Skin epidermis (tissue), 12 donors: ENCODE measurements around the gene HOXC10.

ENCODE experiments used
- H3K27ac ChIP-seq, 21 experiments: fragments of 200-600 bp; sonication (generic) in 11 of 21; one replicate each; pipeline ENCODE4 v1.5.0; 2020; ENCODE audit warnings: mild to moderate bottlenecking in 3 of 21, inconsistent platforms in 2 of 21, moderate library complexity in 2 of 21
- H3K4me3 ChIP-seq, 7 experiments: fragments of 200-600 bp; sonication (generic) in 2 of 7; one replicate each; pipeline ENCODE4 v1.5.0; 2020; ENCODE audit warnings: inconsistent platforms in 2 of 7, mild to moderate bottlenecking in 2 of 7, moderate library complexity in 1 of 7

HOXC10 gene

DNA sequence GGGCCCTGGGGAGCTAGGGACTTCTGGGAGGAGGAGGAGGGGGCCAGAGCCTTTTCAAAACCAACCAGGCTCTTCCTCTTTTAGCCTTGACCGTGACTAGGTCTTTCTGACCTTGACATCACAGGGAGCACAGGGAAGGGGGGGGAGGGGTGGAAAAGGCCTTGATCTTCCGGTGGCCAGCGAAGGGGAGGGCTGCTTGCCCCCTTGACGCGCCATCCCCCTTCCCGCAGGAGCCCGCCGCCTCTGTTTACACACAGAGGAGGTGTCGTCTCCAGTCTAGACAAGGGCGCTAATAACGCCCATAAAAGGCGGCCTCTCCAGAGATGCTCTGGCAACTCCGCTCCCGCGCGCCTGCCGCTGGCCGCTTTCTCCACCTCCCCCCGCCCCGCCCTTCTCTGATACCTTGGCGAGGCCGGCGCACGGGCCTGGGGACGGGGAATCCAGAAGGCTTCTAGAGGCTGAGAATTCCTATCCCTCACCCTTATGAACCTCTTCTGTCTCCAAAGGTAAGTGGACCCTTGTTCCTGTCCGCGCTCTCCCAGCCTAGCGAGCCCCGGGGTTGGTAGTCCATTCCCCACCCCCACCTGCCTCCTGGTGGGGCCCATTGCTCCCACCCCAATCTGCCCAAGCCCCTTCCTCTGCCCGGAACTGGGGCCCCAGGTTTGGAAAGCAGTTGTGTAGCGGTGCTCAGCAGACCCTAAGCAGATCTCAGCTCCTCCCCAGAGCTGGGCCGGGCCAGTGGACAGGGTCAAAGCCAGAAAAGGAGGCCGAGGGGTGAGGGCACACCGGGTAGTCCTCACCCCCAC is 35.1 kb upstream of the HOXC10 start:
- Histone ChIP-seq H3K27ac (no peak overlapping the region), H3K4me3 (no peak overlapping the region)

DNA sequence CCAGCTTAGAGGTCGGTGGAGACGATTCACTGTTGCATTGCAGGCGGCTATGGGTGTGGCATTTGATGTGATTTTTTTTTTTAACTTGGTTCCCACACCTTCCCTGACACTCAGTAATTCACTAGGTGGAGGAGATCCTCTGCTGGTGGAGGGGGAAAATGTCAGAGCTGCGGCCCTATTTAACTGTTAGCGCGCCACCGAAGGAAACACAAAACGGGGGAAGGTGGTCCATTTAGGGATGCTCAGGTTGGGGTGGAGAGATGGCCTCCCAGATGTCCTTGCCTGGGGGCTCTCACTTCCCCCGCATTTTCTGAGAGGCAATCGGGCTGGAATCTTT is 34.5 kb upstream of the HOXC10 start:
- H3K4me3 ChIP-seq: peak overlapping the region in 1 of 7 experiments; percentile 1
- H3K27ac ChIP-seq: no peak overlapping the region

DNA sequence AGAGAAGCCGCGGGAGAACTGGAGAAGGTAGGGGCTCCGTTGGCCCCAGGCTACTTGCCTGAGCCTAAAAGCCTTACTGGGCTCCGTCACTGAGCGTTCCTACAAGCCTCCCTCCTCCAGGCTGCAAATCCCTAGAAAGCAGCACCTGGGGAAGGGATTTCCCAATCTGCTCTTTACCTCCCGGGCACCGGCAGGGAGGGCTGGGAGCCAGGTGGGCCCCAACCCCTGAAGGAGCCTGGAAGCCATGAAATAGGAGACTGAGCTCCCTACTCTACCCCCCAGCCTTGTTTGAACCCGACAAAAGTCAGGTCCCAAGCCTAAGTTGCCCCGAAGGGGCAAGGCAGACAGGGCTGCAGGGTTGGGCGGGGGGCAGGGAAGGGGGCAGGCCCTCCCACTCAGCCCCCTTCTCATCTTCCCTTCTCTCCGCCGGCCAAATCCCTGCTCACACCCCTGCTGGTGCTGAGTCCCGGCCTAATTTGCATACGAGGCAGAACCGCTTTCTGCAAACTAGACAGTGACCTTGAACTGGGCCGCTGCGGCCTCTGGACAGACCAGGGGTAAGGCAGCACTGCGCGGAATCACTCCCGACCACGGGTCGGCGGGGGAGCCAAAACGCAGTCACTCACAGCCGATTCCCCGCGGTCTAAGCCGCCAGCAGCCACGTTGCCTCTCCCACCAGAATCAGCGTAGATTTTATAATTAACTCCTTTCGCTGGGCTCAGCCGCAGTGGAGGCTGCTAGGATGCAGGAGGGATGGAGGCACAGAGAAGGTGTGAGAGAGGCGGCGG is 34.0 kb upstream of the HOXC10 start:
- Histone ChIP-seq H3K27ac (no peak overlapping the region), H3K4me3 (peak overlapping the region in 1 of 7 experiments; percentile 1)

DNA sequence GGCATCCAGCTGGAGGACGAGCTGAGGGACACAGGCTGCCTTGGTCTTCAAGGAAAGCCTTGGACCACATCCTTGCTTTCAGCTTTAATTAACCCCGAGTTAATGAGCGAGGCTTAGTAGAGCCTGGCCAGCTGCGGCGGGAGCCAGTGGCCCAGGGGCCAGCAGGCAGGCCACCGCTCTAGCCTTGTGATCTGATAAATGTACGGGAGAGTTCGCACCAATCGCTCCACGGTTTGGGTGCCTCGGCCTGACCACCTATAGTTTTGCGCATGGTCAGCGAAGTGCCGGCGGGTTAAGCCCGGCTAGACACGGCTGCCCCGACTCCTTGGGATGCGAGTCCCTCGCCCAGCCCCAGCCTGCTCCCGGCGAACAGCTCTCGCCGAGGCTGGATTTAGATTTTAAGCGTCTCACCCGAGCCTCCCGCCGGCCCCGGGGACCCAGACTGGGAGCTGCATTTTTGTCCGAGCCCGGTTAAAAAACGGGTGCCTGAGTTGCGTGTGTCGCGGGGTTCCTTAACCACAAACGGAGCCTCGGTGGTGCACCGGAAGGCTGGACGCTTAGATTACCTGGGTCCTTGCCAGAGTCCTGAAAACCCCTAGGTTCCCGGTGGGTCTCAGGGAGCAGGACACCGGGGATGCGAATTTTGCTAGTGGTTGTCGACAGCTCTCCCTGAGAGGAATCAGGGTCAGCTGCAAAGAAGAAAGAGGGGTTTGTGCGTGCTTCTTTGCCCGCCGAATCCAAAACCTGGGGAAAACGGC is 33.2 kb upstream of the HOXC10 start:
- H3K27ac ChIP-seq: no peak overlapping the region
- no peak overlapping the region for H3K4me3 ChIP-seq

DNA sequence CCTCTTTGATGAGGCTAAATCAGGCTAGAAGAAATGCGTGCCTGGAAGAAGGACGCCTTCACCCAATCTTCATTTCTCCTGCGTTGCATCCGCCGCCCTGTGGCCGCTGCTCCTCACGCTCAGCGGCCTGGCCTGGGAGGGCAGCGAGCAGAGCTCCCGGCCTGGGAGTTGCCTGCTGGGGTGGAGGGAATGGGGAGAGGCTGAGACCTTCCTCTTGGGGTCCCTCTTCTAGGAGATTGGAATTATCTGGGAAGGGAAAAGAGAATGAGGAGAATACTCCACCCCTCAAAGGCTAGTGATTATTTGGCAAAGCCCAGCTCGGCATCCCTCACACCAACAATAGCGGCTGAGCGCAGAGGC is 32.6 kb upstream of the HOXC10 start:
- Histone ChIP-seq H3K4me3 (no peak overlapping the region), H3K27ac (no peak overlapping the region)

DNA sequence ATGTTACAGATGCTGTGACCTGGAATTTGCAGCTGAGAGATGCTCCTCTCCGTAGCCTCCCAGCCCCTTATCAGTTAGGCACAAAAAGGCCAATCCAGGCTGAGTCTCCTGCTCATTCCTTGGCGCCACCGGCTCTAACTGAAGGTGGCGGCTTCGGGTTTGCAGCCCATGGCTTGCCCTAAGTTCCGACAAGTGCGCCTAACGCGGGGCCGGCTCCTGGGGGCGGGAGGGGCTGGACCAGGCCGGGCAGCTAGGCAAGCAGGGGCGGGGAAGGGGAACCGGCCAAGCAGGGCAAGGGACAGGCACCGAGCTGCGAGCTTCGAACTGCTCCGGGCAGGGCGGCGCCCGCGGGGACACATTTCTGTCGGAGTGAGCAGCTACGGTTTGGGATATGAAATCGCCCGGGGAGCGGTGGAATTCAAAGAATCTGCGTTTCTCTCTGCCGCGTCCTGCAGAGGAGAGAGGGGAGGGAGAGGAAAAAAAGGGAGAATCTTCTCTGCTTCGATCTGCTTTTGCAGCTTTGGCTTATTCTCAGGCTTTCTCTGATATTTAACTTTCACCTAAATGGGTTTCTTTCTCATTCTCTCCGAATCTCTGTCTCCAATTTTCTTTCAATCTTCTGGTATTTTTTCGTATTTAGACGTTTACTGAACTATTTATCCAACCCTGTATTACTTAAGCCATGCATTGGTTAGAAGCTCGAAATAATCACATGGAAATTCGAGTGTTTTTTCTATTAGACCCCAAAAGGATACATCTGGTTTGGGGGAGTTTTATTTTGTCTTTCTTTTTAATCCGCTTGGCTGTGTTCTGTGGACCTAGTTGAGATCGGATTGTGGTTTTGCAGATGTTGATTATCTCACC is 31.8 kb upstream of the HOXC10 start:
- H3K4me3 ChIP-seq: no peak overlapping the region
- no peak overlapping the region for H3K27ac ChIP-seq

DNA sequence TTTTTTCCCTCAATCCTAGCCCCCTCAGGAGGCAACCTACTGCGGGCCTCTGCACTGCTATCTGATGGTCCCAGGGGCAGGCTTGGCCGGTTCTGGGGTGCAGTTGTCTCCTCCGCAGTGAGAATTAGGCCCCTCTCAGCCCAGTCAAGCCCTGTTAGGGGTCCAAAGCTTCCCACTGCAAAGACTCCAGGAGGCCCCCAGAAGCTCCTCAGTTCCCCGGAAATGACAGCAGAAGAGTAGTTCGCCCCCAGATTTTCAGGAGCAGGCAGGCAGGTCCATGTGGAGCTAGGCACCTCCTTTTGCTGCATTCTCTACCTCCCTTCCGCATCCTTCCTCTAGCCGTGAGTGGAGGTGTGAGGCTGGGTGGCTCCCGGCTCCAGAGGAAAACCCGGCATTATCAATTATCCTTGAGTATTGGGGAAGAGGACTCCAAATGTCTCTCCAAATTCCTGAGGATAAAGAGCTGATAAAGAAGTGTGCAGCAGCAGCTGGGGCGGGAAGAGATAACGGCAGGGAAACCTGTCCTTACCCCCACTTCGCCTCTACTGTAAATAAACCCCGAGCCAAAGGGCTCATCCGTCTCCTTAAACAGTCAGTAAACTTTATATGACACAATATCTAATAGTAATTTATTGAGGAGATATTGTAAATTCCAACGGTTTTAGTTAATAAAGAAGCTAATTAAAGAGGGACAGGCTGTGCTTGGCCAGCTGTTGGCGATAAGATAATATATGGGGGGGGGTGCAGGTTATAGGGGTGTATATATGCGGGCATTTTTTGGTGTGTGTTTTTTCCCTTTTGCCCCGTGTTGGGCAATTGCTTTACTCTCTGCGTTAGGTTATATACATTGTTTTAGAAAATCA is 30.9 kb upstream of the HOXC10 start:
- Histone ChIP-seq H3K27ac (no peak overlapping the region), H3K4me3 (no peak overlapping the region)

DNA sequence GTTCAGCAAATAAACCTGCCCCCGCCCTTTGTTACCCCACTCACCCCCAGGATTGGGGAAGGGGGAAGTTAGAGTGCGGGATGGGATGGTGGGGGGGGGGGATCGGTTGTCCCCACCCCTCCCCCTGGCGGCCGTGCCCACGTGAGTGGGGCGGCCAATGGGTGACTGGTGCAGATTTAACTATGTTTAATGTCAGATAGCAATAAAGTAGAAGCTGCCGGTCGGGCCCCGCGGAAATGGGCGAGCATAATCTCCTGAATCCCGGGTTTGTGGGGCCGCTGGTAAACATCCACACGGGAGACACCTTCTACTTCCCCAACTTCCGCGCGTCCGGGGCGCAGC is 30.3 kb upstream of the HOXC10 start, which contains the start of gene HOXC12:
HOXC12 (plus strand) TSS at position 210 of the 342 bp plus-strand sequence; CDS start at position 237, 27 bp downstream.
- Histone ChIP-seq H3K4me3 (peak within 1 kb of the TSS in 3 of 7 experiments; percentile 2 to 19 (median 12)), H3K27ac (peak within 1 kb of the TSS in 3 of 21 experiments; percentile 8 to 28 (median 11))

DNA sequence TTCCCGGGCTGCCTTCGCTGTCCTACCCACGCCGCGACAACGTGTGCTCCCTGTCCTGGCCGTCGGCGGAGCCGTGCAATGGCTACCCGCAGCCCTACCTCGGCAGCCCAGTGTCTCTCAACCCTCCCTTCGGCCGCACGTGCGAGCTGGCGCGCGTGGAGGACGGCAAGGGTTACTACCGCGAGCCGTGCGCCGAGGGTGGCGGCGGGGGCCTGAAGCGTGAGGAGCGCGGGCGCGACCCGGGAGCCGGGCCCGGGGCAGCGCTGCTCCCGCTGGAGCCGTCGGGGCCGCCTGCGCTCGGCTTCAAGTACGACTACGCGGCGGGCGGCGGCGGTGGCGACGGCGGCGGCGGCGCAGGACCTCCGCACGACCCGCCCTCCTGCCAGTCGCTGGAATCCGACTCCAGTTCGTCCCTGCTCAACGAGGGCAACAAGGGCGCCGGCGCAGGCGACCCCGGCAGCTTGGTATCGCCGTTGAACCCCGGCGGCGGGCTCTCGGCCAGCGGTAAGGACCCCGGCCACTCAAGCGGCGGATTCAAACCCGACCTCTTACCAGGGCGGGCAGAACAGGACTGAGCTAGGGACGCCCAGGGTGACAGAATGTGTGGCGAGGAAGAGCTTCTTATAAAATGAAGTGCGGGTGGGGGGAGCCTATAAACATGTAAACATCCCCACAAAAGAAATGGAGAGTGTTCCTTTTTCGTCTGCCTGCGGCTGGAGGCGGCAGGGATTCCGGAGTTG is 29.7 kb upstream of the HOXC10 start:
- H3K27ac ChIP-seq: peak overlapping the region in 3 of 21 experiments; percentile 8 to 28 (median 11)
- peak overlapping the region in 3 of 7 experiments; percentile 2 to 19 (median 12) for H3K4me3 ChIP-seq

DNA sequence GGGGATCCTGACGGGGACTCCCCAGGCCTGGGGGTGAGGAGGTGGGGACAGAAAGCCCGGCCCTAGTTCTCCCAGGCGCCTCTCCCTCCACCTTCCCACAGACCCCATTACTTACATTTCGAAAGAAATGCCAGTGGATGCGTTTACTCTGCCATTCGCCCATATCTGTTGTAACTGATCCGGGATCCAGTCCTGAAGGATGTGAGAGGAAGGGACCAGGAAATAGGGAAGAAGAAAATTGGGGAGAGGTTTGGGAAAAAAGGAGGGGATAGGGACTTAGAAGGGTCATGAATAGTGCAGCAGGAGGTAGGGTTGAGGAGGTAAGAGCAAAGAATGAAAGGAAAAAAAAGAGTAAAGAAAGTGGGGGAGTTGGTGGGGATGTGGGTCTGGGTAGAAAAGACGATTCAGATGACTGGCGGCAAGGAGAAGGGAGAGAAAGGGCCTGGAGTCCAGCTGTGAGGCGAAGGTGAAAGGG is 29.1 kb upstream of the HOXC10 start:
- Histone ChIP-seq H3K27ac (peak overlapping the region in 1 of 21 experiments; percentile 8), H3K4me3 (peak overlapping the region in 1 of 7 experiments; percentile 2)

DNA sequence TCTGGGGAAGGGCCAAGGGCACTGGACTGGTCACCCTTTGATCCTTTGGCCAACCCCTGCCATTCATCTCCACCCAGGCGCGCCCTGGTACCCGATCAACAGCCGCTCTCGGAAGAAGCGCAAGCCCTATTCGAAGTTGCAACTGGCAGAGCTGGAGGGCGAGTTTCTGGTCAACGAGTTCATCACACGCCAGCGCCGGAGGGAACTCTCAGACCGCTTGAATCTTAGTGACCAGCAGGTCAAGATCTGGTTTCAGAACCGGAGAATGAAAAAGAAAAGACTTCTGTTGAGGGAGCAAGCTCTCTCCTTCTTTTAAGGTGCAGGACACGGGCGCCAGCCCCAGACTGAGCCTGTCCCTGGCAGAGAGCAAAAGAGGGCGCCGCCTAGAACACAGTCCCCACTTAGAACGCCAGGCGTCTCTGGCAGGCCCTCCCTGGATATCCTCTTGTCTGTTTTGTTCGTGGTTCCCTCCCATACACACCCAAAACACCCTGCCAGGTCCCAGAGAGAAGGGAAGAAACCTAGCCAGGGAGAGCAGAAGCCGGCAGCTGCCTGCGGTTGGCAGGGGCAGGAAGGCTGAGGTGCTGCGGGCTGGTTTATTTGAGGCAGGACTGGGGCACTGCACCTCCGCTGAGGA is 28.6 kb upstream of the HOXC10 start:
- H3K27ac ChIP-seq: no peak overlapping the region

DNA sequence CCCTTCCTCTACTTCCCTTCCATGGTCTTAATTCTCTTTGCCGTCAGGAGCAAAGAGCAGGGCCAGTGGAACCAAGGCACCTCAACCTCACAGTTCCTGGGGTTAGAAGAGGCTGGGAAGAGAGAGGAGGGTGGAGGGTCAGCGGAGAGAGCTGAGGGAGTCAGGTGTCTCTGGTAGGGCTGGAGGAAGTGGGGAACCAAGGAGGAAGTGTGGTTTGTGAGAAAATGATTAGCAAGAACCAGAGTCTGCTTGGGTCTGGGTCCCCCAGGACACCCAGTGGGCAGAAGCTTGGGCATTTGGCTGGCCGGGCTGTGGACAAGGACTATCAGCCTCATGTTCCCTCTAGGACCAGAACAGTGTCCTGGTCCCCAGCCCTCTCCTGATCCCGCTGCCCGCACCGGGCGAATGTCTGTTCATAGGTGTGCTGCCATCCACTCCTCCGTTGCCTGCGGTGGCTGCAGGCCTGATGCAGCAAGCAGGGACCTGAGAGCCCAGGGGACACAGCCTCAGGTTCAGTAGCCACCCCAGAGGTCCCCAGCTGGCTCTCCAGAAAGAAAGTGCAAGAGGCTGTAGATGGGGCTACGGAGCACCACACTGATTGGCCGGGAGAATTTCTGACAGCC is 27.9 kb upstream of the HOXC10 start:
- H3K27ac ChIP-seq: no peak overlapping the region
- H3K4me3 ChIP-seq: no peak overlapping the region

More for the DNA sequence above, 28.6 kb upstream of the HOXC10 start:
- peak overlapping the region in 1 of 7 experiments; percentile 2 for H3K4me3 ChIP-seq

DNA sequence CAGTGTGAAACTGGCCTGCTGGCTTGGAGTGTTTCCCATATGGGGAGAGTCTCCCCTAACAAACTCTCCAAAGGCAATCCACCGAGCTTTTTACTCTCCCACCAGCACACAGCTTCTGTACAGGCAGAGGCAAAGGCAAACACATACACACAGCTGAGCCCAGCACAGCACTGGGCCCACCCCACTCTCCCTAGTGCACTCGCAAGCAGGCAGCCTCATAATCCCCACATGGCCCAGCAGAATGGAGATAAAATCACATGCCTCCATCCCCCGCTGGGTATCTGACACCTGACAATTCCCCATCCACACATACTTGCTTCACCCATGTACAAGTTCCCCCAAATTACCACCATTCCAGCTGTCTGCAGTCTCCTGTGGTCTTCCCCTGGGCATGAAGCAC is 26.8 kb upstream of the HOXC10 start:
- Histone ChIP-seq H3K4me3 (no peak overlapping the region), H3K27ac (no peak overlapping the region)

DNA sequence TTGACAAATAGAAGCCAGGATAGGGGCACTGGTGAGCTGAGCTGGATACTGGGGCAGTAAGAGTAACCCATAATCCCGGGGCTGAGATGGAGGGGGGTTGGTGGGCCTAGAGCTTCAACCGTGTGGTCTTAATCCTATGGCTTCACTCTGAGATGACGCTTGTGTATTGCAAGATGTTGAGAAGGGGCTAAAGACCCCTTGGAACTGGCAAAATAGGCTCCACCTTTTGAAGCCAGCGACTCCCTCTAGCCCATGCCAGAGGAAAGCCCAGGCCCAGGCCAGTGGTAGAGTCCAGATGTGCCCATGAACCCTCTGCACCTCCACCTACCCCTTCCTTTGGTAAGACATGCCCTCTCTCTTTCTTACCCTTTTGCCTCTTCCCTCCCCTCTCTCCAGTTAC is 25.6 kb upstream of the HOXC10 start:
- Histone ChIP-seq H3K4me3 (no peak overlapping the region), H3K27ac (no peak overlapping the region)

DNA sequence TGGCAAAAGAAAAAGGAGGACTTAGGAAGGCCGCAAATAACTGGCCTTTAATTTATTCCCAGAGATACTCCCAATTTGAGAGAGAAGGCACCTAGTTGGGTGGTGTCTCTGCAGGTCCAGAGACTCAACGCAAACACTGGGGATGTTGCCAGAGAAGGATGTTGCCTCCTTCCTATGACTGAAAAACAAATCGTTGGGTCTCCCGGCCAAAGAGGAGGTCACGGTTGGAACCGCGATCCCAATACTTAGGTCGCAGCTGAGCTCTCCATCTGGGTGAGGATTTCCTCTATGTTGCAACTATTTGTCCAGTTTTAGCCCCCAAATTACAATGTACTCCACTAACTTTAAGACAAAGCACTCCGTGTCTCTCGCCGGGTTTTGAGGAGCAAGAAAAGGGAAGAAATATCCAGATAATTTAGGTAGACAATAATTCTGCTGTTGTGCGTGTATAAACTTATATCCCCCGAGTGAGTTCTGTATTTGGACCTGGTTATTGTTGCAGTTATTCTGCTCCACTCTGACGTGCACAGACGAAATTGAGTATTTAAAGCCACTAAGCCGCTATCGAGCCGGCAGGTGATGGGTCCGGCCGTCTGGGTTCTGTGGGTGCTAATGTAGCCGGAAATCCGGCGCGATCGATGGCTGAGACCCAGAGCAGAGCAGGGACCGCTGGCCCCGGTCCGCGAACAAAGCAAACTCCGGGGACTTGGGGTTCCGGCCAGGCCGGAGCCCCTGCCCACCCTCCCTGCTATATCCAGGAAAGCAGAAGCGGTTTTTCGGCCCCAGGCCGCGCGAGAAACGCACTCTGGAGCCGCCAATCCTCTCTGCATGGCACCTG is 24.5 kb upstream of the HOXC10 start:
- Histone ChIP-seq H3K4me3 (no peak overlapping the region), H3K27ac (no peak overlapping the region)
